ENCODE measurements around the gene TOMM20L. TPM values are rescaled to one million over a fixed set of nuclear protein-coding genes. Genes with fewer than 3 reads are reported as not detected.

TOMM20L gene
- total and polyA plus RNA-seq, 2 donors: not detected

DNA sequence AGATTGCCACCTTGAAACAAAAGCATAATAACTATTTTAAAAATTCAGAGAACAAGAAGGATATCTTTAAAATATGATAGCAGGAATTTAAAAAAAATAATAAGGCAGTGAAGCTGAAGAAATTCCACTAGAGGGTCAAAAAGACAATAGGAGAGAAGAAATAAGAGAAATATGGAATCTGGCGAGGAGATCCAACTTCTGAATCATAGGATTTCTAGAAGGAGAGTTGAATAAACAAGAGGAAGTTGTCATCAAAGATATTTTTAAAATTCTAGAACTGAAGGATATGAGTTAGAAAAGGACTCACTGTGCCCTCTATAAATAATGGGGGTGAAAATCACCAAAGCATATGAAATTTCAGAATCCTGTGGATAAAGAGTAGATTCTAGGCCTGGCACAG lies 26.8 kb upstream of the TOMM20L start:
- Histone ChIP-seq H3K27ac (ENCODE audit: low read depth in 1 of 2, low read length in 1 of 2) (no peak overlapping the region), H3K4me3 (ENCODE audit: low read length in 2 of 2) (no peak overlapping the region), H3K4me1 (ENCODE audit: control insufficient read depth in 2 of 2, insufficient read depth in 2 of 2, low read length in 2 of 2) (no peaks in the 10 kb centered on the region), H3K36me3 (ENCODE audit: control insufficient read depth in 2 of 2, insufficient read depth in 2 of 2, low read length in 1 of 2) (peaks cover 25 to 46% of the 10 kb centered on the region in 2 donors), H3K9me3 (ENCODE audit: control insufficient read depth in 2 of 2, insufficient read depth in 1 of 2, low read length in 1 of 2) (no peaks in the 10 kb centered on the region), H3K27me3 (ENCODE audit: control insufficient read depth in 2 of 2, insufficient read depth in 1 of 2, low read length in 1 of 2) (no peaks in the 10 kb centered on the region)
- 98% methylated on average over 1 of the region's 1 CpG for WGBS
- no peak for DNase-seq (ENCODE audit: low read depth in 6 of 9, low spot score in 9 of 9)

DNA sequence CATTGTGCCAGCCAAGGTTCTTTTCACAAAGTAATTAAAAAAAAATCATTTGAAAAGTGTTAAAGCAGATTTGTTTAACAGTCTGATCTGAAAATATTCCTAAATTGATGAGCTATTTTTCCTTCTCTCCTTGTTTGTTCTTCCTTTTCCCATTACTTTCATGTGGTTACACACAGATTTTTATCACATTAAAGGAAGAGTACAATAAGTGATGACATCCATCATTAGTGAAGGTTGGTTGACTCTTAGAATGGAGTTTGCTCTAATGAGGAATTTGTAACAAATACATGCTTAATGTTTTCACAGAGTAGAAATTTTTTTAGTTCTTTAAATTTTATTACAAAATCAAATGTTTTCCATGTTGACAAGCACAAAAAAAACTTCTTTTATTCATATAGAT lies 18.9 kb upstream of the TOMM20L start:
- DNase-seq (ENCODE audit: low read depth in 6 of 9, low spot score in 9 of 9): no peak
- no peak overlapping the region for H3K27ac ChIP-seq (ENCODE audit: low read depth in 1 of 2, low read length in 1 of 2)
- H3K9me3 ChIP-seq (ENCODE audit: control insufficient read depth in 2 of 2, insufficient read depth in 1 of 2, low read length in 1 of 2): no peaks in the 10 kb centered on the region
- H3K27me3 ChIP-seq (ENCODE audit: control insufficient read depth in 2 of 2, insufficient read depth in 1 of 2, low read length in 1 of 2): no peaks in the 10 kb centered on the region
- H3K36me3 ChIP-seq (ENCODE audit: control insufficient read depth in 2 of 2, insufficient read depth in 2 of 2, low read length in 1 of 2): peaks cover 12 to 13% of the 10 kb centered on the region in 2 donors
- no peak overlapping the region for H3K4me3 ChIP-seq (ENCODE audit: low read length in 2 of 2)
- no peaks in the 10 kb centered on the region for H3K4me1 ChIP-seq (ENCODE audit: control insufficient read depth in 2 of 2, insufficient read depth in 2 of 2, low read length in 2 of 2)

DNA sequence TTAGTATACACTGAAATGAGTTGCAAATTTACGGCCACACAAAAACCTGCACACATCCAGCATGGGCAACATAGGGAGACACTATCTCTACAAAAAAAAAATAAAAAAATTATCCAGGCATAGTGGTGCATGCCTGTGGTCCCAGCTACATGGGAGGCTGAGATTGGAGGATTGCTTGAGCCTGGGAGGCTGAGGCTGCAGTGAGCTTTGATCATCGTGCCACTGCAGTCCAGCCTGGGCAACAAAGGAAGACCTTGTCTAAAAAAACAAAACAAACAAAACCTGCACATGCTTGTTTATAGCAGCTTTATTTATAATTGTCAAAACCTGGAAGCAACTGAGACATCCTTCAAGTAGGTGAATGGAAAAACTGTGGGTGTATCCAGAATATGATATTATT lies 4.9 kb upstream of the TOMM20L start:
- DNase-seq (ENCODE audit: low read depth in 6 of 9, low spot score in 9 of 9): no peak
- H3K9me3 ChIP-seq (ENCODE audit: control insufficient read depth in 2 of 2, insufficient read depth in 1 of 2, low read length in 1 of 2): no peaks in the 10 kb centered on the region
- H3K4me3 ChIP-seq (ENCODE audit: low read length in 2 of 2): no peak overlapping the region
- peaks cover 5 to 6% of the 10 kb centered on the region in 2 donors for H3K4me1 ChIP-seq (ENCODE audit: control insufficient read depth in 2 of 2, insufficient read depth in 2 of 2, low read length in 2 of 2)
- H3K27me3 ChIP-seq (ENCODE audit: control insufficient read depth in 2 of 2, insufficient read depth in 1 of 2, low read length in 1 of 2): no peaks in the 10 kb centered on the region
- 97% methylated on average over 2 of the region's 2 CpGs for WGBS
- H3K36me3 ChIP-seq (ENCODE audit: control insufficient read depth in 2 of 2, insufficient read depth in 2 of 2, low read length in 1 of 2): peaks cover 0 to 5% of the 10 kb centered on the region in 2 donors
- H3K27ac ChIP-seq (ENCODE audit: low read depth in 1 of 2, low read length in 1 of 2): no peak overlapping the region

DNA sequence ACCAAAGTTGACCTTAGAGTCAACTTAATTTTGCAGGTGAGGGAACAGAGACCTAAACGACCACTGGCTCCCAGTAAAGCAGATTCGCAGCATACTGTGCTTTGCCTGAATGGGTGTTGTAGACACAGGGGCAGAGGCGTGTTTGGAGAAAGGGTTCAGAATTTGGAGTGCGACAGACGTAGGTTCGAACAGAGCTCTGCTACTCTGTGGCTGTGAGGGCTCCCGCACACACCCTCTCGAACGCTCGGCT lies 243 bp upstream of the TOMM20L start:
- Histone ChIP-seq H3K4me1 (ENCODE audit: control insufficient read depth in 2 of 2, insufficient read depth in 2 of 2, low read length in 2 of 2) (peaks cover 7 to 10% of the 10 kb centered on the region in 2 donors), H3K4me3 (ENCODE audit: low read length in 2 of 2) (peak overlapping the region; percentile 41 to 67), H3K9me3 (ENCODE audit: control insufficient read depth in 2 of 2, insufficient read depth in 1 of 2, low read length in 1 of 2) (no peaks in the 10 kb centered on the region), H3K36me3 (ENCODE audit: control insufficient read depth in 2 of 2, insufficient read depth in 2 of 2, low read length in 1 of 2) (no peaks in the 10 kb centered on the region), H3K27me3 (ENCODE audit: control insufficient read depth in 2 of 2, insufficient read depth in 1 of 2, low read length in 1 of 2) (peaks cover 0 to 4% of the 10 kb centered on the region in 2 donors), H3K27ac (ENCODE audit: low read depth in 1 of 2, low read length in 1 of 2) (no peak overlapping the region)
- WGBS: 20% methylated on average over 10 of the region's 10 CpGs
- peak in 1 of 9 donors; percentile 11 for DNase-seq (ENCODE audit: low read depth in 6 of 9, low spot score in 9 of 9)

DNA sequence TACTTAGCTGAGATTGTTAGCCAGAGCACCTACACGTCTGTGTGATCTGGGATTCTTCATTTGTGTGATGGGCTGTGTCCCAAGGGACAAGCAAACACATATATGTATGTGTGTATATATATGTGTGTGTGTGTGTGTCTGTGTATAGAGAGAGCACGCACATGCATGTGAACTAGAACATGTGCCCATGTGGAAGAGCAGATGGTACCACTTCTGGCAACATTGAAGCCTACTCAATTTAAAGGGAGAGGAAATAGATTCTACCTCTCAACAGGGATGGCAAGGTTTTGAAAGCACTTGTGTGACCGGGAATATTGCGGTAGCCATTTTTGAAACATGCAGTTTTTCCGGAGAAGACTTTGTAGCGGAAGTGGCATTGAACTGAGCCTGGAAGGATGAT lies 1.4 kb downstream of the TOMM20L start:
- Histone ChIP-seq H3K4me1 (ENCODE audit: control insufficient read depth in 2 of 2, insufficient read depth in 2 of 2, low read length in 2 of 2) (peaks cover 7 to 10% of the 10 kb centered on the region in 2 donors), H3K27me3 (ENCODE audit: control insufficient read depth in 2 of 2, insufficient read depth in 1 of 2, low read length in 1 of 2) (peaks cover 0 to 4% of the 10 kb centered on the region in 2 donors), H3K27ac (ENCODE audit: low read depth in 1 of 2, low read length in 1 of 2) (no peak overlapping the region), H3K9me3 (ENCODE audit: control insufficient read depth in 2 of 2, insufficient read depth in 1 of 2, low read length in 1 of 2) (no peaks in the 10 kb centered on the region), H3K36me3 (ENCODE audit: control insufficient read depth in 2 of 2, insufficient read depth in 2 of 2, low read length in 1 of 2) (no peaks in the 10 kb centered on the region), H3K4me3 (ENCODE audit: low read length in 2 of 2) (no peak overlapping the region)
- no peak for DNase-seq (ENCODE audit: low read depth in 6 of 9, low spot score in 9 of 9)
- WGBS: 97% methylated on average over 6 of the region's 6 CpGs

DNA sequence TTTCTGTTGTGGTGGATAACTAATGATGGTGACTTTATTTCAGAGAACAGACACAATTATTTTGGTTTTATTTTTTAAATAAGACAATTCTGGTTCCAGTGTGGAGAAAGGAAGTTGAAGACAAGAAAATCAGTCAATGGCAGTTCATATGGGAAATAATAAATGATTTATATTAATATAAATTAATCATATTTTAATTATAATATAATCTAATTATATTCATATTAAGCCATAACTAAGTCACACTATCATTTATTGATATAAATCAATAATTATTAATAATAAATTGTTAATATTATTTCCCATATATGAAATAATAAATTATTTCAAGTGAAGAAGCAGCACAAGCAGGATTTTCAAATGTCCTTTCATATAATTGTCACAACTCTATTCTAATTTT lies 2.8 kb downstream of the TOMM20L start:
- DNase-seq (ENCODE audit: low read depth in 6 of 9, low spot score in 9 of 9): no peak
- no peaks in the 10 kb centered on the region for H3K36me3 ChIP-seq (ENCODE audit: control insufficient read depth in 2 of 2, insufficient read depth in 2 of 2, low read length in 1 of 2)
- H3K9me3 ChIP-seq (ENCODE audit: control insufficient read depth in 2 of 2, insufficient read depth in 1 of 2, low read length in 1 of 2): no peaks in the 10 kb centered on the region
- no peak overlapping the region for H3K4me3 ChIP-seq (ENCODE audit: low read length in 2 of 2)
- H3K4me1 ChIP-seq (ENCODE audit: control insufficient read depth in 2 of 2, insufficient read depth in 2 of 2, low read length in 2 of 2): peaks cover 7 to 10% of the 10 kb centered on the region in 2 donors
- no peak overlapping the region for H3K27ac ChIP-seq (ENCODE audit: low read depth in 1 of 2, low read length in 1 of 2)
- peaks cover 0 to 4% of the 10 kb centered on the region in 2 donors for H3K27me3 ChIP-seq (ENCODE audit: control insufficient read depth in 2 of 2, insufficient read depth in 1 of 2, low read length in 1 of 2)

DNA sequence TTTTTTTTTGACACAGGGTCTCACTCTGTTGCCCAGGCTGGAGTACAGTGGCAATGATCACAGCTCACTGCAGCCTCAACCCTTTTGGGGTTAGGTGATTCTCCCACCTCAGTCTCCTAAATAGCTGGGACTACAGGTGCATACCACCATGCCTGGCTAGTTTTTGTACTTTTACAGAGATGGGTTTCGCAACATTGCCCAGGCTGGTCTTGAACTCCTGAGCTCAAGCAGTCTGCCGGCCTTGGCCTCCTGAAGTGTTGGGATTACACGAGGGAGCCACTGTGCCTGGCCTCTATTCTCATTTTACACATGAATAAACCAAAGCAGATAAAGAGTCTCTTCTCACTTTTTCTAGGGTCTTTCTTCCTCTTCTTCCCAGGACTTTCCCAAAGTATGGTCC lies 3.2 kb downstream of the TOMM20L start:
- Histone ChIP-seq H3K4me3 (ENCODE audit: low read length in 2 of 2) (no peak overlapping the region), H3K4me1 (ENCODE audit: control insufficient read depth in 2 of 2, insufficient read depth in 2 of 2, low read length in 2 of 2) (peaks cover 7 to 10% of the 10 kb centered on the region in 2 donors), H3K9me3 (ENCODE audit: control insufficient read depth in 2 of 2, insufficient read depth in 1 of 2, low read length in 1 of 2) (no peaks in the 10 kb centered on the region), H3K27ac (ENCODE audit: low read depth in 1 of 2, low read length in 1 of 2) (no peak overlapping the region), H3K27me3 (ENCODE audit: control insufficient read depth in 2 of 2, insufficient read depth in 1 of 2, low read length in 1 of 2) (peaks cover 0 to 4% of the 10 kb centered on the region in 2 donors), H3K36me3 (ENCODE audit: control insufficient read depth in 2 of 2, insufficient read depth in 2 of 2, low read length in 1 of 2) (no peaks in the 10 kb centered on the region)
- DNase-seq (ENCODE audit: low read depth in 6 of 9, low spot score in 9 of 9): no peak
- 98% methylated on average over 3 of the region's 3 CpGs for WGBS

DNA sequence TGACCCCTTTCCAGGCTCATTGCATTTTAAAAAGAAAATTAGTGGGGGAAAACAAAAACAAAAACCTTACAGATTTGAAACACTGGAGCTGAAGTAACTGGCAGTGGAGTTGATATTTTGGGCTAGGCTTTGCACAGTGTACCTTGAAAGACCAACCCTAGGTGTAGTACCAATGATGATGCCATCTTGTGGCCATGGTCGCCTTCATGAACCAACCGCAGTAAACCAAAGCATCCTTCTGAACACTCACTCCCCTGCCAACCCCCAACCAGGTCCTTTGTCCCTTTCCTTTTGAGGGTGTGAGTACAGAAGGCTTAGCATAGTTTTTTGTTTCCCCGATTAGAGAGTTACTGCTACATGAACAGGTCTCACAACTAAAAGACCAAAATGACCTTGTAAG lies 5.9 kb downstream of the TOMM20L start:
- Histone ChIP-seq H3K27me3 (ENCODE audit: control insufficient read depth in 2 of 2, insufficient read depth in 1 of 2, low read length in 1 of 2) (no peaks in the 10 kb centered on the region), H3K27ac (ENCODE audit: low read depth in 1 of 2, low read length in 1 of 2) (no peak overlapping the region), H3K9me3 (ENCODE audit: control insufficient read depth in 2 of 2, insufficient read depth in 1 of 2, low read length in 1 of 2) (no peaks in the 10 kb centered on the region), H3K4me1 (ENCODE audit: control insufficient read depth in 2 of 2, insufficient read depth in 2 of 2, low read length in 2 of 2) (no peaks in the 10 kb centered on the region), H3K36me3 (ENCODE audit: control insufficient read depth in 2 of 2, insufficient read depth in 2 of 2, low read length in 1 of 2) (no peaks in the 10 kb centered on the region), H3K4me3 (ENCODE audit: low read length in 2 of 2) (no peak overlapping the region)
- peak in 1 of 9 donors; percentile 22 for DNase-seq (ENCODE audit: low read depth in 6 of 9, low spot score in 9 of 9)
- WGBS: 96% methylated on average over 3 of the region's 3 CpGs

DNA sequence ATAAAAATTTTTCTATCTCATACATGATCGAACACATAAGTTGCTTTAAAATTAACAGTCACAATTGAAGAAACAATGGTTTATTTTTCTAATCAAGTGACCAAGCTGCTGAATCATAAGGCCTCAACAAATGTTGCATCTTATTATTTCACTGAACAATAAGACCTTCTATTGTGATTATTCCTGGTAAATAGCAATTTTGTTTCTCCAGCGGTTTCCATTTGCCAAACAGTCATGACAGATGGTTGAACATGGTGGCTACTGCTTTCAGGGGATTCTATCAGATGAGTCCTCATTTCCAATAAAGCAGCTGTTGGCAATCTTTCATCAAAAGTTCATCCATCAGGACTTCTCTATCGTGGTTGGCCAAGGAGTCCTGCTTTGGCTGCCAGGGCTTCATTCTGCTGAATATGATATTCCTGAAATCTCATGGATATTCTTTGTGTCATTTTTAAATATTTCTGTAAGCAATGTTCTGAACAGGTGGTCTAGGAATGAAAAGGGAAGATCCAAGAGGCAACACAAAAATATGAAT lies 13.0 kb downstream of the TOMM20L start:
- H3K27ac ChIP-seq (ENCODE audit: low read depth in 1 of 2, low read length in 1 of 2): no peak overlapping the region
- WGBS: 97% methylated on average over 3 of the region's 3 CpGs
- DNase-seq (ENCODE audit: low read depth in 6 of 9, low spot score in 9 of 9): no peak
- peaks cover 8 to 31% of the 10 kb centered on the region in 2 donors for H3K36me3 ChIP-seq (ENCODE audit: control insufficient read depth in 2 of 2, insufficient read depth in 2 of 2, low read length in 1 of 2)
- H3K9me3 ChIP-seq (ENCODE audit: control insufficient read depth in 2 of 2, insufficient read depth in 1 of 2, low read length in 1 of 2): no peaks in the 10 kb centered on the region
- no peak overlapping the region for H3K4me3 ChIP-seq (ENCODE audit: low read length in 2 of 2)
- no peaks in the 10 kb centered on the region for H3K4me1 ChIP-seq (ENCODE audit: control insufficient read depth in 2 of 2, insufficient read depth in 2 of 2, low read length in 2 of 2)
- no peaks in the 10 kb centered on the region for H3K27me3 ChIP-seq (ENCODE audit: control insufficient read depth in 2 of 2, insufficient read depth in 1 of 2, low read length in 1 of 2)

DNA sequence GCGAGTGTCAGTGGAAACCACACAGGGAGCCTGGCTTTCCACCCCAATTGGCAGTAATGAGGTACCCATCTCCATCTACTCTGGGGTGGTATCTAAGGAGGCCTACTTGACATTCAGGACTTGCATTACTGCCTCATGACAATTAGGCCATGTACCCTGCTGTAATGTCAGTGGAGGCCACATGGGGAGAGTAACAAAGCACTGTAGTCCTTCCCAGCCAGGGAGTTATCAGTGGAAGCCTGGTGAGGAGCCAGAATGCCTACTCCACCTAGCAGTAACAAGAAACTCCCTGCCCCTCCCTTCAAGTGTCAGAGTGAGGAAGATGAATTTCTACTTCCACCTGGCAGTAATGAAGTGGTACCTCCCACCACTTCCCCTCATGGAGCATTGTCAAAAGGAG lies 19.1 kb downstream of the TOMM20L start:
- 92% methylated on average over 1 of the region's 1 CpG for WGBS
- peaks cover 23 to 27% of the 10 kb centered on the region in 2 donors for H3K36me3 ChIP-seq (ENCODE audit: control insufficient read depth in 2 of 2, insufficient read depth in 2 of 2, low read length in 1 of 2)
- no peak overlapping the region for H3K27ac ChIP-seq (ENCODE audit: low read depth in 1 of 2, low read length in 1 of 2)
- H3K4me1 ChIP-seq (ENCODE audit: control insufficient read depth in 2 of 2, insufficient read depth in 2 of 2, low read length in 2 of 2): no peaks in the 10 kb centered on the region
- H3K9me3 ChIP-seq (ENCODE audit: control insufficient read depth in 2 of 2, insufficient read depth in 1 of 2, low read length in 1 of 2): no peaks in the 10 kb centered on the region
- no peak overlapping the region for H3K4me3 ChIP-seq (ENCODE audit: low read length in 2 of 2)
- no peak for DNase-seq (ENCODE audit: low read depth in 6 of 9, low spot score in 9 of 9)
- H3K27me3 ChIP-seq (ENCODE audit: control insufficient read depth in 2 of 2, insufficient read depth in 1 of 2, low read length in 1 of 2): no peaks in the 10 kb centered on the region

Measured in thymus (tissue), 11 donors.